ENCODE data around the gene TSPAN18. TPM values are rescaled to one million over a fixed set of nuclear protein-coding genes. Genes with fewer than 3 reads are reported as not detected.

Gene TSPAN18
- total RNA-seq, 1 experiment from 2014 or later: 2.8 TPM

- TF ChIP-seq EZH2 (IDR thresholded peaks at IDR 0.05; ENCODE audit: borderline replicate concordance, low read depth, low read length, poor library complexity, severe bottlenecking): no peak
- no peak for TF ChIP-seq CTCF (conservative IDR thresholded peaks at IDR 0.05; ENCODE audit: low read depth, low read length)
- Histone ChIP-seq H3K27ac (ENCODE audit: low read depth, low read length, poor library complexity, severe bottlenecking) (no peak overlapping the region), H3K36me3 (ENCODE audit: insufficient read depth, low read length, poor library complexity, severe bottlenecking) (no peaks in the 10 kb centered on the region), H3K4me3 (ENCODE audit: low read depth, low read length, poor library complexity, severe bottlenecking) (no peak overlapping the region), H3K9me3 (ENCODE audit: low read depth, low read length, poor library complexity, severe bottlenecking) (no peaks in the 10 kb centered on the region), H3K27me3 (replicated peaks; ENCODE audit: insufficient read depth, low read depth, low read length, poor library complexity) (no peaks in the 10 kb centered on the region), H3K4me1 (ENCODE audit: insufficient read depth, low read length, poor library complexity, severe bottlenecking) (no peaks in the 10 kb centered on the region)
- BruUV-seq (replicated peaks): no TSS peak
- CTCF ChIA-PET: no interaction called here
- no peak for DNase-seq (ENCODE audit: low spot score)
- intact Hi-C loops (cut with micrococcal nuclease; ENCODE audit: unreplicated experiment): no loop called here
- POLR2A ChIA-PET (ENCODE audit: low non-redundant PET): no interaction called here
These were observed 239.9 kb downstream of the TSPAN18 start for GRCh38 chr11:44966694-44967093.

GRCh38 chr11:44967930-44968496 lies 241.3 kb downstream of the TSPAN18 start:
- Histone ChIP-seq H3K36me3 (ENCODE audit: insufficient read depth, low read length, poor library complexity, severe bottlenecking) (no peaks in the 10 kb centered on the region), H3K4me3 (ENCODE audit: low read depth, low read length, poor library complexity, severe bottlenecking) (no peak overlapping the region), H3K27me3 (replicated peaks; ENCODE audit: insufficient read depth, low read depth, low read length, poor library complexity) (no peaks in the 10 kb centered on the region), H3K4me1 (ENCODE audit: insufficient read depth, low read length, poor library complexity, severe bottlenecking) (no peaks in the 10 kb centered on the region), H3K9me3 (ENCODE audit: low read depth, low read length, poor library complexity, severe bottlenecking) (no peaks in the 10 kb centered on the region), H3K27ac (ENCODE audit: low read depth, low read length, poor library complexity, severe bottlenecking) (no peak overlapping the region)
- CTCF ChIA-PET: no interaction called here
- TF ChIP-seq CTCF (conservative IDR thresholded peaks at IDR 0.05; ENCODE audit: low read depth, low read length) (no peak), EZH2 (IDR thresholded peaks at IDR 0.05; ENCODE audit: borderline replicate concordance, low read depth, low read length, poor library complexity, severe bottlenecking) (no peak)
- BruUV-seq (replicated peaks): no TSS peak
- POLR2A ChIA-PET (ENCODE audit: low non-redundant PET): no interaction called here
- intact Hi-C loops (cut with micrococcal nuclease; ENCODE audit: unreplicated experiment): no loop called here
- DNase-seq (ENCODE audit: low spot score): no peak

GRCh38 chr11:44968510-44968909 lies 241.7 kb downstream of the TSPAN18 start:
- Histone ChIP-seq H3K36me3 (ENCODE audit: insufficient read depth, low read length, poor library complexity, severe bottlenecking) (no peaks in the 10 kb centered on the region), H3K9me3 (ENCODE audit: low read depth, low read length, poor library complexity, severe bottlenecking) (no peaks in the 10 kb centered on the region), H3K4me1 (ENCODE audit: insufficient read depth, low read length, poor library complexity, severe bottlenecking) (no peaks in the 10 kb centered on the region), H3K27ac (ENCODE audit: low read depth, low read length, poor library complexity, severe bottlenecking) (no peak overlapping the region), H3K27me3 (replicated peaks; ENCODE audit: insufficient read depth, low read depth, low read length, poor library complexity) (no peaks in the 10 kb centered on the region), H3K4me3 (ENCODE audit: low read depth, low read length, poor library complexity, severe bottlenecking) (no peak overlapping the region)
- ChIA-PET CTCF (no interaction called here), POLR2A (ENCODE audit: low non-redundant PET) (no interaction called here)
- DNase-seq (ENCODE audit: low spot score): peak; percentile 51
- intact Hi-C loops (cut with micrococcal nuclease; ENCODE audit: unreplicated experiment): no loop called here
- BruUV-seq (replicated peaks): no TSS peak
- TF ChIP-seq EZH2 (IDR thresholded peaks at IDR 0.05; ENCODE audit: borderline replicate concordance, low read depth, low read length, poor library complexity, severe bottlenecking) (no peak), CTCF (conservative IDR thresholded peaks at IDR 0.05; ENCODE audit: low read depth, low read length) (no peak)

Measured in A673 (cell line).